HepG2 (cell line): ENCODE data around the gene FOSL2. TPM values are rescaled to one million over a fixed set of nuclear protein-coding genes. Genes with fewer than 3 reads are reported as not detected.

ENCODE experiments used
- KLF12 ChIP-seq: sonication (generic); formaldehyde crosslinking; IDR thresholded peaks from 2 replicates; pipeline ENCODE4 v1.4.0; 2020; ENCODE audit warnings: missing genetic modification reagents, borderline replicate concordance
- MED13 ChIP-seq: sonication (generic); formaldehyde crosslinking; IDR thresholded peaks from 2 replicates; pipeline ENCODE4 v1.5.0; 2020; ENCODE audit warnings: missing genetic modification reagents
- SETDB1 ChIP-seq: sonication (generic); formaldehyde crosslinking; IDR thresholded peaks from 2 replicates; pipeline ENCODE4 v1.5.1; 2020; ENCODE audit warnings: missing genetic modification reagents, mild to moderate bottlenecking, borderline replicate concordance
- SRSF1 ChIP-seq: fragments of 200-400 bp; formaldehyde crosslinking; optimal IDR thresholded peaks from 2 replicates; pipeline ENCODE3; 2017; ENCODE audit warnings: mild to moderate bottlenecking, low read depth, low read length, moderate library complexity
- TAF15 ChIP-seq: fragments of 200-400 bp; formaldehyde crosslinking; IDR thresholded peaks from one replicate; pipeline ENCODE4 v1.6.1; 2018; ENCODE audit warnings: mild to moderate bottlenecking, low read depth, low read length; ENCODE audit not compliant: poor library complexity, severe bottlenecking
- TEAD2 ChIP-seq: sonication (generic); formaldehyde crosslinking; IDR thresholded peaks from 2 replicates; pipeline ENCODE4 v1.9.0; 2021; ENCODE audit warnings: missing genetic modification reagents
- ZFP1 ChIP-seq: IDR thresholded peaks from 2 replicates; pipeline ENCODE4 v1.6.1; 2016
- ZNF264 ChIP-seq: sonication (generic); formaldehyde crosslinking; IDR thresholded peaks from 2 replicates; pipeline ENCODE4 v1.4.0; 2020; ENCODE audit warnings: missing genetic modification reagents
- ZNF501 ChIP-seq: sonication (generic); formaldehyde crosslinking; IDR thresholded peaks from 2 replicates; pipeline ENCODE4 v1.5.1; 2020; ENCODE audit warnings: mild to moderate bottlenecking, moderate library complexity, missing genetic modification reagents
- ZNF605 ChIP-seq: sonication (generic); formaldehyde crosslinking; IDR thresholded peaks from 2 replicates; pipeline ENCODE4 v1.8.0; 2022; ENCODE audit warnings: mild to moderate bottlenecking, missing genetic modification reagents
- ZSCAN20 ChIP-seq: sonication (generic); formaldehyde crosslinking; IDR thresholded peaks from 2 replicates; pipeline ENCODE4 v1.4.0; 2020; ENCODE audit warnings: missing genetic modification reagents, mild to moderate bottlenecking, borderline replicate concordance
- polyA plus RNA-seq, 8 experiments: library from polyadenylated mRNA; depleted of rRNA in 3 of 8; stranded (reverse) in 7 of 8; unstranded in 1 of 8; fragments of >200 nt; fragmentation: Illumina TruSeq in 4 of 8; extraction: Trizol in 4 of 8; gene quantifications; 2 replicates each; pipeline versions ENCODE4 v1.2.1 to v1.2.3, GENCODE V29; 2011 to 2016; ENCODE audit warnings: low read depth in 4 of 8, missing spikeins in 1 of 8, mixed read lengths in 1 of 8; ENCODE audit not compliant: insufficient read depth in 1 of 8
- total RNA-seq, 5 experiments: library from RNA; depleted of rRNA; stranded (reverse); fragments of >200 nt; fragmentation: Illumina TruSeq; extraction: Trizol; gene quantifications; 2 replicates each; pipeline ENCODE4 v1.2.3, GENCODE V29; 2016; ENCODE audit warnings: low read depth in 1 of 5
- TF ChIP-seq, protein P1 (sequence below): sonication (generic); formaldehyde crosslinking; IDR thresholded peaks from 2 replicates; pipeline ENCODE4 v1.4.0; 2020; ENCODE audit warnings: missing genetic modification reagents
- TF ChIP-seq, protein P2 (sequence below): sonication (generic); formaldehyde crosslinking; IDR thresholded peaks from 2 replicates; pipeline ENCODE4 v1.9.0; 2022; ENCODE audit warnings: missing genetic modification reagents, mild to moderate bottlenecking, borderline replicate concordance
- TF ChIP-seq, protein P3 (sequence below): IDR thresholded peaks from 2 replicates; pipeline ENCODE4 v1.6.1; 2018; ENCODE audit warnings: missing genetic modification reagents
- TF ChIP-seq, protein P4 (sequence below): sonication (generic); formaldehyde crosslinking; IDR thresholded peaks from 2 replicates; pipeline ENCODE4 v1.5.0; 2020; ENCODE audit warnings: missing genetic modification reagents
- TF ChIP-seq, protein P5 (sequence below): IDR thresholded peaks from 2 replicates; pipeline ENCODE4 v1.6.1; 2012; ENCODE audit warnings: low read depth, low read length, improper control_type of control experiment
- TF ChIP-seq, protein P6 (sequence below): sonication (generic); formaldehyde crosslinking; IDR thresholded peaks from 2 replicates; pipeline ENCODE4 v1.5.0; 2020; ENCODE audit warnings: missing genetic modification reagents

FOSL2 gene
- total and polyA plus RNA-seq, 2 of the 13 experiments (the other 11 are each of a cell fraction or from before 2014, with no cell fraction given) = 3.4 to 18.1 TPM

DNA sequence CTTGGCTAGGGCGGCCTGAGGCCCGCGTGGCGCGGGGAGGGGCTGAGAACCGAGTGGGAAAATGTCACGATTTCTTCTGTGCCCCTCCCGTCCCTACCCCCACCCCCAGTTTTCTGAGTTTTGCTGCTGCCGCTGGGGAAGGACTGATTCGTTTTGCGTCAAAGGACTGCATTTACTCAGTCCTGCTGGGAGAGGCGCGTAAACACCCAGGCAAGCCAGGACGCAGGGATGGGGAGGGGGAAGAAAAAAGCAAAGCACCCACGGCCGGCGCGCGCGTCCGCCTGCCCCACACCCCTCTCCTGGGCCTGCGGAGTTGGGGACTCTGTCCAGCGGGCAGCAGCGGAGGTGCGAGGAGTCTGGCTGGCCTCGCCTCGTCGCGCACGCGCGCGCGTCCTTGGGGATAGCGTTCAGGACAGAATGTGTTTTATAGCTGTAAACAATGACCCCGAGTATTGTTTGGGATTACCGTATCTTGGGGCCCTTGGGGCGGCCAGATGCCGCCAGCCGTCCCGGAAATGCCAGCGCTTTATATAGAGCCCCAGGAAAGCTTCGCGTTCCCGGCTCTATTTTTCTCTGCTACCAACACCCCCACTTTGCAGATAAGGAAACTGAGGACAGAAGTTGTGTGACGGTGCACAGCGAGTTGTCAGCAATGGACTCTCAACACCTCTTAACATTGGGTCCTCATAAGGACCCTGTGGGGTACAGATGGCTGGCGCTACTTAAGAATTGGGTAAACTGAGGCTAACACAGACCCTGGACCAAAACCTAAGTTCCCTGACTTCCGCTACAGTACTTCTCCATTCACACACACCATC lies 1.7 kb upstream of the FOSL2 start (continued):
- TF ChIP-seq ZNF264 (CRISPR knock-in tag) (peak; percentile 42), MED13 (CRISPR knock-in tag) (0 out of 2 replicates have a peak, but pooled peaks have one; percentile 30), TEAD2 (CRISPR knock-in tag) (0 out of 2 replicates have a peak, but pooled peaks have one; percentile 51), ZNF605 (CRISPR knock-in tag) (peak; percentile 65; the same call in 1 of the 2 replicates), ZSCAN20 (CRISPR knock-in tag) (0 out of 2 replicates have a peak, but pooled peaks have one; percentile 42), ZFP1 (CRISPR knock-in tag) (peak; percentile 21; the same call in 1 of the 2 replicates), SRSF1 (peak; percentile 30), ZNF501 (CRISPR knock-in tag) (peak; percentile 59; the same call in 1 of the 2 replicates), SETDB1 (CRISPR knock-in tag) (no peak), TAF15 (peak; percentile 29), KLF12 (CRISPR knock-in tag) (peak; percentile 55; the same call in 1 of the 2 replicates)
- TF ChIP-seq, protein P1, sequence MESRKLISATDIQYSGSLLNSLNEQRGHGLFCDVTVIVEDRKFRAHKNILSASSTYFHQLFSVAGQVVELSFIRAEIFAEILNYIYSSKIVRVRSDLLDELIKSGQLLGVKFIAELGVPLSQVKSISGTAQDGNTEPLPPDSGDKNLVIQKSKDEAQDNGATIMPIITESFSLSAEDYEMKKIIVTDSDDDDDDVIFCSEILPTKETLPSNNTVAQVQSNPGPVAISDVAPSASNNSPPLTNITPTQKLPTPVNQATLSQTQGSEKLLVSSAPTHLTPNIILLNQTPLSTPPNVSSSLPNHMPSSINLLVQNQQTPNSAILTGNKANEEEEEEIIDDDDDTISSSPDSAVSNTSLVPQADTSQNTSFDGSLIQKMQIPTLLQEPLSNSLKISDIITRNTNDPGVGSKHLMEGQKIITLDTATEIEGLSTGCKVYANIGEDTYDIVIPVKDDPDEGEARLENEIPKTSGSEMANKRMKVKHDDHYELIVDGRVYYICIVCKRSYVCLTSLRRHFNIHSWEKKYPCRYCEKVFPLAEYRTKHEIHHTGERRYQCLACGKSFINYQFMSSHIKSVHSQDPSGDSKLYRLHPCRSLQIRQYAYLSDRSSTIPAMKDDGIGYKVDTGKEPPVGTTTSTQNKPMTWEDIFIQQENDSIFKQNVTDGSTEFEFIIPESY (CRISPR knock-in tag) = no peak
- TF ChIP-seq, protein P2, sequence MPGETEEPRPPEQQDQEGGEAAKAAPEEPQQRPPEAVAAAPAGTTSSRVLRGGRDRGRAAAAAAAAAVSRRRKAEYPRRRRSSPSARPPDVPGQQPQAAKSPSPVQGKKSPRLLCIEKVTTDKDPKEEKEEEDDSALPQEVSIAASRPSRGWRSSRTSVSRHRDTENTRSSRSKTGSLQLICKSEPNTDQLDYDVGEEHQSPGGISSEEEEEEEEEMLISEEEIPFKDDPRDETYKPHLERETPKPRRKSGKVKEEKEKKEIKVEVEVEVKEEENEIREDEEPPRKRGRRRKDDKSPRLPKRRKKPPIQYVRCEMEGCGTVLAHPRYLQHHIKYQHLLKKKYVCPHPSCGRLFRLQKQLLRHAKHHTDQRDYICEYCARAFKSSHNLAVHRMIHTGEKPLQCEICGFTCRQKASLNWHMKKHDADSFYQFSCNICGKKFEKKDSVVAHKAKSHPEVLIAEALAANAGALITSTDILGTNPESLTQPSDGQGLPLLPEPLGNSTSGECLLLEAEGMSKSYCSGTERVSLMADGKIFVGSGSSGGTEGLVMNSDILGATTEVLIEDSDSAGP (CRISPR knock-in tag) = peak; percentile 84; the same call in 1 of the 2 replicates
- TF ChIP-seq, protein P3, sequence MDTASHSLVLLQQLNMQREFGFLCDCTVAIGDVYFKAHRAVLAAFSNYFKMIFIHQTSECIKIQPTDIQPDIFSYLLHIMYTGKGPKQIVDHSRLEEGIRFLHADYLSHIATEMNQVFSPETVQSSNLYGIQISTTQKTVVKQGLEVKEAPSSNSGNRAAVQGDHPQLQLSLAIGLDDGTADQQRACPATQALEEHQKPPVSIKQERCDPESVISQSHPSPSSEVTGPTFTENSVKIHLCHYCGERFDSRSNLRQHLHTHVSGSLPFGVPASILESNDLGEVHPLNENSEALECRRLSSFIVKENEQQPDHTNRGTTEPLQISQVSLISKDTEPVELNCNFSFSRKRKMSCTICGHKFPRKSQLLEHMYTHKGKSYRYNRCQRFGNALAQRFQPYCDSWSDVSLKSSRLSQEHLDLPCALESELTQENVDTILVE (CRISPR knock-in tag) = no peak; the same call in 1 of the 2 replicates
- TF ChIP-seq, protein P4, sequence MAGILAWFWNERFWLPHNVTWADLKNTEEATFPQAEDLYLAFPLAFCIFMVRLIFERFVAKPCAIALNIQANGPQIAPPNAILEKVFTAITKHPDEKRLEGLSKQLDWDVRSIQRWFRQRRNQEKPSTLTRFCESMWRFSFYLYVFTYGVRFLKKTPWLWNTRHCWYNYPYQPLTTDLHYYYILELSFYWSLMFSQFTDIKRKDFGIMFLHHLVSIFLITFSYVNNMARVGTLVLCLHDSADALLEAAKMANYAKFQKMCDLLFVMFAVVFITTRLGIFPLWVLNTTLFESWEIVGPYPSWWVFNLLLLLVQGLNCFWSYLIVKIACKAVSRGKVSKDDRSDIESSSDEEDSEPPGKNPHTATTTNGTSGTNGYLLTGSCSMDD (CRISPR knock-in tag) = 0 out of 2 replicates have a peak, but pooled peaks have one; percentile 55
- TF ChIP-seq, protein P5, sequence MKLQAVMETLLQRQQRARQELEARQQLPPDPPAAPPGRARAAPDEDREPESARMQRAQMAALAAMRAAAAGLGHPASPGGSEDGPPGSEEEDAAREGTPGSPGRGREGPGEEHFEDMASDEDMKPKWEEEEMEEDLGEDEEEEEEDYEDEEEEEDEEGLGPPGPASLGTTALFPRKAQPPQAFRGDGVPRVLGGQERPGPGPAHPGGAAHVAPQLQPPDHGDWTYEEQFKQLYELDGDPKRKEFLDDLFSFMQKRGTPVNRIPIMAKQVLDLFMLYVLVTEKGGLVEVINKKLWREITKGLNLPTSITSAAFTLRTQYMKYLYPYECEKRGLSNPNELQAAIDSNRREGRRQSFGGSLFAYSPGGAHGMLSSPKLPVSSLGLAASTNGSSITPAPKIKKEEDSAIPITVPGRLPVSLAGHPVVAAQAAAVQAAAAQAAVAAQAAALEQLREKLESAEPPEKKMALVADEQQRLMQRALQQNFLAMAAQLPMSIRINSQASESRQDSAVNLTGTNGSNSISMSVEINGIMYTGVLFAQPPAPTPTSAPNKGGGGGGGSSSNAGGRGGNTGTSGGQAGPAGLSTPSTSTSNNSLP = 0 out of 2 replicates have a peak, but pooled peaks have one; percentile 6
- TF ChIP-seq, protein P6, sequence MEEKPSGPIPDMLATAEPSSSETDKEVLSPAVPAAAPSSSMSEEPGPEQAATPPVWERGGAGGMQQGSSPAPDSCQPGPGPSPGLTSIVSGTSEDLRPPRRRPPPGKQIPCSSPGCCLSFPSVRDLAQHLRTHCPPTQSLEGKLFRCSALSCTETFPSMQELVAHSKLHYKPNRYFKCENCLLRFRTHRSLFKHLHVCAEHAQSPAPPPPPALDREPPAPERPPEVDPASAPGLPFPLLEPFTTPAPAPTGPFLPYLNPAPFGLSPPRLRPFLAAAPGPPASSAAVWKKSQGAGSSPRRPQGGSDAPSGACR (CRISPR knock-in tag) = peak; percentile 26; the same call in 1 of the 2 replicates
